H9 (cell line): ENCODE results near the gene METRNL. TPM values are rescaled to one million over a fixed set of nuclear protein-coding genes. Genes with fewer than 3 reads are reported as not detected.

Source experiments
- DNase-seq: peaks from one replicate; pipeline ENCODE4 v3.0.0-alpha.2; 2017
- H2AFZ ChIP-seq: one replicate; pipeline ENCODE4 v1.6.1; 2013; ENCODE audit warnings: mild to moderate bottlenecking, low read length, control low read depth, moderate library complexity
- H2AK5ac ChIP-seq: 2 replicates; pipeline ENCODE4 v1.6.1; 2013; ENCODE audit warnings: low read length, control low read depth, mixed read lengths; ENCODE audit not compliant: insufficient read length
- H2BK120ac ChIP-seq: one replicate; pipeline ENCODE4 v1.6.1; 2013; ENCODE audit warnings: low read depth, mild to moderate bottlenecking, low read length, control low read depth, inconsistent platforms; ENCODE audit not compliant: poor library complexity, severe bottlenecking
- H2BK12ac ChIP-seq: 2 replicates; pipeline ENCODE4 v1.6.1; 2013; ENCODE audit warnings: low read length, control low read depth, mixed read lengths, low read depth; ENCODE audit not compliant: insufficient read length
- H2BK15ac ChIP-seq: 2 replicates; pipeline ENCODE4 v1.6.1; 2013; ENCODE audit warnings: low read depth, low read length, control low read depth
- H2BK20ac ChIP-seq: one replicate; pipeline ENCODE4 v1.6.1; 2013; ENCODE audit warnings: low read depth, mild to moderate bottlenecking, low read length, control low read depth, inconsistent platforms; ENCODE audit not compliant: poor library complexity, severe bottlenecking
- H2BK5ac ChIP-seq: 2 replicates; pipeline ENCODE4 v1.6.1; 2013; ENCODE audit warnings: low read length, control low read depth, mixed read lengths; ENCODE audit not compliant: insufficient read length
- H3K14ac ChIP-seq: 2 replicates; pipeline ENCODE4 v1.6.1; 2013; ENCODE audit warnings: low read length, control low read depth; ENCODE audit not compliant: insufficient read depth
- H3K18ac ChIP-seq: 2 replicates; pipeline ENCODE4 v1.6.1; 2013; ENCODE audit warnings: low read depth, mild to moderate bottlenecking, mixed read lengths, low read length, control low read depth; ENCODE audit not compliant: insufficient read length
- H3K23ac ChIP-seq: 2 replicates; pipeline ENCODE4 v1.6.1; 2013; ENCODE audit warnings: low read length, control low read depth, mixed read lengths, low read depth; ENCODE audit not compliant: insufficient read length
- H3K23me2 ChIP-seq: 2 replicates; pipeline ENCODE4 v1.6.1; 2013; ENCODE audit warnings: low read depth, mild to moderate bottlenecking, mixed read lengths, low read length, control low read depth; ENCODE audit not compliant: insufficient read length, poor library complexity, severe bottlenecking
- H3K27ac ChIP-seq: 2 replicates; pipeline ENCODE4 v1.5.1; 2013; ENCODE audit warnings: low read length, control low read depth, mixed read lengths, low read depth; ENCODE audit not compliant: insufficient read length
- H3K27me3 ChIP-seq: 2 replicates; pipeline ENCODE4 v1.6.1; 2013; ENCODE audit warnings: low read length, control low read depth, inconsistent platforms; ENCODE audit not compliant: insufficient read depth
- H3K4ac ChIP-seq: 2 replicates; pipeline ENCODE4 v1.6.1; 2013; ENCODE audit warnings: low read depth, mild to moderate bottlenecking, control low read depth, inconsistent platforms, low read length, moderate library complexity
- H3K4me1 ChIP-seq: 2 replicates; pipeline ENCODE4 v1.6.1; 2013; ENCODE audit warnings: low read length, control low read depth, inconsistent platforms; ENCODE audit not compliant: insufficient read depth
- H3K4me2 ChIP-seq: 2 replicates; pipeline ENCODE4 v1.6.1; 2013; ENCODE audit warnings: low read length, control low read depth, mixed read lengths; ENCODE audit not compliant: insufficient read length, insufficient read depth
- H3K56ac ChIP-seq: 2 replicates; pipeline ENCODE4 v1.6.1; 2013; ENCODE audit warnings: low read depth, mild to moderate bottlenecking, mixed read lengths, low read length, control low read depth; ENCODE audit not compliant: insufficient read length
- H3K79me1 ChIP-seq: 2 replicates; pipeline ENCODE4 v1.6.1; 2013; ENCODE audit warnings: low read depth, mild to moderate bottlenecking, moderate library complexity, low read length, control low read depth, inconsistent platforms; ENCODE audit not compliant: insufficient read depth, poor library complexity, severe bottlenecking
- H3K79me2 ChIP-seq: 2 replicates; pipeline ENCODE4 v1.6.1; 2013; ENCODE audit warnings: low read length, control low read depth, inconsistent platforms; ENCODE audit not compliant: insufficient read depth
- H3K9ac ChIP-seq: 2 replicates; pipeline ENCODE4 v1.6.1; 2013; ENCODE audit warnings: low read length, control low read depth, mixed read lengths; ENCODE audit not compliant: insufficient read length; ENCODE audit errors: extremely low read depth
- H3K9me3 ChIP-seq: one replicate; pipeline ENCODE4 v1.6.1; 2013; ENCODE audit warnings: low read depth, low read length, inconsistent platforms; ENCODE audit not compliant: control insufficient read depth
- H3T11ph ChIP-seq: one replicate; pipeline ENCODE4 v1.6.1; 2013; ENCODE audit warnings: mild to moderate bottlenecking, low read length, control low read depth, inconsistent platforms
- H4K20me1 ChIP-seq: one replicate; pipeline ENCODE4 v1.6.1; 2013; ENCODE audit not compliant: control insufficient read depth, insufficient read length, insufficient read depth
- H4K5ac ChIP-seq: 2 replicates; pipeline ENCODE4 v1.6.1; 2013; ENCODE audit warnings: low read depth, mild to moderate bottlenecking, mixed read lengths, low read length, control low read depth; ENCODE audit not compliant: insufficient read length
- H4K8ac ChIP-seq: replicated peaks from 2 replicates; pipeline ENCODE4 v1.6.1; 2013; ENCODE audit warnings: low read length, control low read depth, mixed read lengths, low read depth; ENCODE audit not compliant: insufficient read length
- H4K91ac ChIP-seq: 2 replicates; pipeline ENCODE4 v1.6.1; 2013; ENCODE audit warnings: low read depth, mild to moderate bottlenecking, moderate library complexity, mixed read lengths, low read length, control low read depth; ENCODE audit not compliant: insufficient read length
- H3K27ac Mint-ChIP-seq, 3 experiments: 2 replicates in 2 of 3; 3 replicates in 1 of 3; pipeline ENCODE4 v1.8.0; 2020 to 2021; ENCODE audit warnings: mixed read lengths in 3 of 3, mild to moderate bottlenecking in 1 of 3, moderate library complexity in 1 of 3
- H3K27me3 Mint-ChIP-seq: 2 replicates; pipeline ENCODE4 v1.8.0; 2021; ENCODE audit warnings: low read depth, mild to moderate bottlenecking, moderate library complexity, mixed read lengths
- H3K36me3 Mint-ChIP-seq, 3 experiments: 2 replicates in 2 of 3; 3 replicates in 1 of 3; pipeline ENCODE4 v1.8.0; 2020 to 2021; ENCODE audit warnings: low read depth in 3 of 3, mixed read lengths in 3 of 3; ENCODE audit not compliant: insufficient read depth in 1 of 3
- H3K4me1 Mint-ChIP-seq, 2 experiments: 2 replicates each; pipeline ENCODE4 v1.8.0; 2020; ENCODE audit warnings: mixed read lengths in 2 of 2
- H3K4me3 Mint-ChIP-seq, 2 experiments: 2 replicates in 1 of 2; 3 replicates in 1 of 2; pipeline ENCODE4 v1.8.0; 2020 to 2021; ENCODE audit warnings: mild to moderate bottlenecking in 2 of 2, mixed read lengths in 2 of 2, moderate library complexity in 1 of 2
- H3K9me3 Mint-ChIP-seq, 2 experiments: 2 replicates in 1 of 2; 3 replicates in 1 of 2; pipeline ENCODE4 v1.8.0; 2020; ENCODE audit warnings: mild to moderate bottlenecking in 2 of 2, mixed read lengths in 2 of 2, moderate library complexity in 1 of 2
- WGBS: extraction: QIAGEN DNeasy Blood & Tissue Kit; methylation state at CpG from one replicate; pipeline ENCODE4 v1.1.7; 2013; ENCODE audit warnings: missing lambda C conversion rate, low lambda C conversion rate, mixed read lengths; ENCODE audit not compliant: insufficient read length; ENCODE audit errors: extremely low coverage; 5-methylcytosine and 5-hydroxymethylcytosine counted together
- total RNA-seq: library from RNA; stranded (reverse); gene quantifications from 2 replicates; pipeline ENCODE4 v1.2.1, GENCODE V29; 2021
- TF ChIP-seq, protein P1 (sequence below): fragments of 200-600 bp; sonication (generic); conservative IDR thresholded peaks from 3 replicates; pipeline ENCODE4 v1.8.0; 2021; ENCODE audit warnings: antibody characterized with exemption, mild to moderate bottlenecking

The METRNL gene
- total RNA-seq, 1 experiment from 2014 or later = 21.4 TPM

DNA sequence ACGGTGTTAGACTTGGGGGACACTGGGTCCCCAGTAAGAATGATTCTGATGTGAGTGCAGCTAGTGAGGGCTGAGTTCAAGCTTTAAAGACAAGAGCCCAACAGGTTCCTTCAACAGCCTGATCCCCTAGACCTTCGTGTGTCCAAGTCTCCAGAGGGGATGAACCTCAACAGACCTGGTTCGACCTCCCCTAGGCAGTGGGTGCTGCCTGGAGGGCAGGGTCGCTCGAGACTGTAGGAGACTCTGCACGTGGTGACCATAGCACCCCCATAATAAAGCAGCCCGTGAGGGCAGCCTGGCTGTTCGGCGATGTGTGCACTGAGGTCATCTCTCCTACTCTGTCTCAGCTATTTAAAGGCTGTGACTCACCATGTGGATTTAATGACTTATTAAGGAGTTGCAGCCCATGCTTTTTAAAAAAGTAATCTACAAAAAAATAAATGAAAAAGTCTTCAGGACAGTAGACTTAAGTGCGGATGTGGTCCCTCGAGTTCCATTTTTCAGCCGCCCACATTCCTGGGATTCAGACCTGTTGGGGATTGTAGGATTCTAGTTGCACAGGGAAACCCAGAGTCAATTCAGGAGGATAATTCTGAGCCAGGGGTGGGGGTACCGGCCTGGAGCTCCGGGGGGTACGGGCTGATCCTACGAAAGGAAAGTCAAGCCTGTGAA is 23.4 kb upstream of the METRNL start:
- H3K4ac ChIP-seq = no peak overlapping the region
- Mint-ChIP-seq H3K4me1 (peaks cover 0 to 2% of the 10 kb centered on the region in 2 experiments; a peak in 1 of 4 replicates), H3K36me3 (peaks cover 0 to 1% (median 0%) of the 10 kb centered on the region in 3 experiments; a peak in 1 of 7 replicates), H3K4me3 (no peak overlapping the region), H3K27me3 (peaks cover 2% of the 10 kb centered on the region), H3K27ac (no peak overlapping the region), H3K9me3 (peaks cover 2% of the 10 kb centered on the region in 2 experiments; a peak in 1 of 5 replicates)
- H2BK5ac ChIP-seq = no peak overlapping the region
- no peak overlapping the region for H2AK5ac ChIP-seq
- H3K14ac ChIP-seq = no peak overlapping the region; the same call in 1 of the 2 replicates
- TF ChIP-seq, protein P1, sequence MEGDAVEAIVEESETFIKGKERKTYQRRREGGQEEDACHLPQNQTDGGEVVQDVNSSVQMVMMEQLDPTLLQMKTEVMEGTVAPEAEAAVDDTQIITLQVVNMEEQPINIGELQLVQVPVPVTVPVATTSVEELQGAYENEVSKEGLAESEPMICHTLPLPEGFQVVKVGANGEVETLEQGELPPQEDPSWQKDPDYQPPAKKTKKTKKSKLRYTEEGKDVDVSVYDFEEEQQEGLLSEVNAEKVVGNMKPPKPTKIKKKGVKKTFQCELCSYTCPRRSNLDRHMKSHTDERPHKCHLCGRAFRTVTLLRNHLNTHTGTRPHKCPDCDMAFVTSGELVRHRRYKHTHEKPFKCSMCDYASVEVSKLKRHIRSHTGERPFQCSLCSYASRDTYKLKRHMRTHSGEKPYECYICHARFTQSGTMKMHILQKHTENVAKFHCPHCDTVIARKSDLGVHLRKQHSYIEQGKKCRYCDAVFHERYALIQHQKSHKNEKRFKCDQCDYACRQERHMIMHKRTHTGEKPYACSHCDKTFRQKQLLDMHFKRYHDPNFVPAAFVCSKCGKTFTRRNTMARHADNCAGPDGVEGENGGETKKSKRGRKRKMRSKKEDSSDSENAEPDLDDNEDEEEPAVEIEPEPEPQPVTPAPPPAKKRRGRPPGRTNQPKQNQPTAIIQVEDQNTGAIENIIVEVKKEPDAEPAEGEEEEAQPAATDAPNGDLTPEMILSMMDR = no peak
- H3K23ac ChIP-seq = no peak overlapping the region
- H2BK20ac ChIP-seq = no peak overlapping the region
- H2BK12ac ChIP-seq = no peak overlapping the region
- DNase-seq = no peak
- no peaks in the 10 kb centered on the region for H4K20me1 ChIP-seq
- no peak overlapping the region for H4K5ac ChIP-seq
- no peaks in the 10 kb centered on the region for H3K9me3 ChIP-seq
- no peak overlapping the region for H2BK15ac ChIP-seq
- no peak overlapping the region for H3T11ph ChIP-seq
- H2BK120ac ChIP-seq = no peak overlapping the region
- H4K8ac ChIP-seq = no peak overlapping the region
- H3K79me2 ChIP-seq = no peaks in the 10 kb centered on the region
- no peak overlapping the region for H3K27ac ChIP-seq
- H3K79me1 ChIP-seq = no peaks in the 10 kb centered on the region
- H4K91ac ChIP-seq = no peak overlapping the region
- H3K18ac ChIP-seq = no peak overlapping the region
- no peak overlapping the region for H2AFZ ChIP-seq
- H3K23me2 ChIP-seq = no peaks in the 10 kb centered on the region
- no CpG with 5 or more reads among the region's 16 CpGs for WGBS
- H3K27me3 ChIP-seq = no peaks in the 10 kb centered on the region
- no peak overlapping the region for H3K56ac ChIP-seq
- no peak overlapping the region for H3K4me2 ChIP-seq
- H3K9ac ChIP-seq = no peak overlapping the region
- no peaks in the 10 kb centered on the region for H3K4me1 ChIP-seq
